ENCODE measurements around the gene SEPHS2. TPM values are rescaled to one million over a fixed set of nuclear protein-coding genes. Genes with fewer than 3 reads are reported as not detected.

SEPHS2 gene
- total and polyA plus RNA-seq, 2 experiments from 2014 or later, result 29.7 to 43.0 TPM

- no peak for TF ChIP-seq ZNF462 (CRISPR knock-in tag; IDR thresholded peaks at IDR 0.05)
- TF ChIP-seq ETS1 (IDR thresholded peaks at IDR 0.05), result no peak
Observed at GRCh38 chr16:30484887-30485286, 39.2 kb upstream of the SEPHS2 start (continued).

GRCh38 chr16:30482366-30482765 is 36.7 kb upstream of the SEPHS2 start:
- Mint-ChIP-seq H3K4me1 (no peaks in the 10 kb centered on the region), H3K27ac (no peak overlapping the region), H3K27me3 (ENCODE audit: insufficient read depth, low read depth, poor library complexity) (peaks cover 10% of the 10 kb centered on the region), H3K9me3 (no peaks in the 10 kb centered on the region), H3K36me3 (ENCODE audit: low read depth) (no peaks in the 10 kb centered on the region), H3K4me3 (no peak overlapping the region; the same call in 2 of the 3 replicates)
- H3K36me3 ChIP-seq (ENCODE audit: insufficient read depth), result no peaks in the 10 kb centered on the region
- no peak overlapping the region for H3K27ac ChIP-seq (ENCODE audit: low read depth)
- no peaks in the 10 kb centered on the region for H3K4me1 ChIP-seq (ENCODE audit: insufficient read depth)
- no peaks in the 10 kb centered on the region for H3K9me2 ChIP-seq (ENCODE audit: insufficient read depth)
- H3K4me2 ChIP-seq, result no peak overlapping the region
- TF ChIP-seq STAT1 (IDR thresholded peaks at IDR 0.05; ENCODE audit: unreplicated experiment) (no peak), CTCF (conservative IDR thresholded peaks at IDR 0.05; ENCODE audit: low read depth in 2 of 2) (peak; percentile 27 to 45), EZH2 (IDR thresholded peaks at IDR 0.05; ENCODE audit: low read depth, unreplicated experiment) (no peak)
- no peaks in the 10 kb centered on the region for H3F3A ChIP-seq (replicated peaks; ENCODE audit: low read depth)
- DNase-seq (ENCODE audit: low spot score), result peak; percentile 32
- ATAC-seq, result peak; percentile 47; the same call in 2 of the 3 replicates
- H2AFZ ChIP-seq, result no peak overlapping the region
- H3K79me2 ChIP-seq (replicated peaks; ENCODE audit: insufficient read depth), result no peaks in the 10 kb centered on the region
- no peaks in the 10 kb centered on the region for H3K27me3 ChIP-seq (ENCODE audit: insufficient read depth)
- H3K4me3 ChIP-seq, result no peak overlapping the region
- no peaks in the 10 kb centered on the region for H4K20me1 ChIP-seq (replicated peaks; ENCODE audit: insufficient read depth)
